Liver (tissue), 9 donors: Measurements from ENCODE around the gene KIFC1. TPM values are rescaled to one million over a fixed set of nuclear protein-coding genes. Genes with fewer than 3 reads are reported as not detected.
"Not testable (repeated sequence)": the region's sequence is repeated elsewhere in the genome, so short reads cannot be mapped to it uniquely, and the experiment has no call there.

ENCODE experiments used
- DNase-seq: peaks from one replicate; pipeline ENCODE4 v3.0.0-alpha.2; 2017; ENCODE audit warnings: low spot score
- H3K27ac ChIP-seq, 2 donors: one replicate each; pipeline ENCODE4 v1.7.0; 2013; ENCODE audit warnings: inconsistent platforms in 2 of 2, low read length in 2 of 2, control low read depth in 1 of 2, low read depth in 1 of 2, mild to moderate bottlenecking in 1 of 2
- H3K27me3 ChIP-seq, 4 donors: one replicate each; pipeline versions ENCODE4 v1.6.1 to v1.7.0; 2013; ENCODE audit warnings: low read length in 3 of 4, inconsistent platforms in 1 of 4, mild to moderate bottlenecking in 1 of 4, moderate library complexity in 1 of 4; ENCODE audit not compliant: control insufficient read depth in 4 of 4, insufficient read depth in 4 of 4
- H3K36me3 ChIP-seq, 4 donors: one replicate each; pipeline versions ENCODE4 v1.6.1 to v1.7.0; 2013; ENCODE audit warnings: low read length in 3 of 4, mild to moderate bottlenecking in 3 of 4, low read depth in 1 of 4, moderate library complexity in 1 of 4; ENCODE audit not compliant: control insufficient read depth in 4 of 4, insufficient read depth in 3 of 4
- H3K4me1 ChIP-seq, 4 donors: one replicate each; pipeline versions ENCODE4 v1.6.1 to v1.7.0; 2013; ENCODE audit warnings: low read length in 3 of 4, mild to moderate bottlenecking in 3 of 4, moderate library complexity in 1 of 4; ENCODE audit not compliant: control insufficient read depth in 4 of 4, insufficient read depth in 4 of 4
- H3K4me3 ChIP-seq, 3 donors: one replicate each; pipeline versions ENCODE4 v1.6.1 to v1.7.0; 2013; ENCODE audit warnings: low read length in 3 of 3, control low read depth in 1 of 3, low read depth in 1 of 3, mild to moderate bottlenecking in 1 of 3
- H3K9ac ChIP-seq, 2 donors: one replicate each; pipeline ENCODE4 v1.7.0; 2013; ENCODE audit warnings: low read length in 2 of 2, mild to moderate bottlenecking in 2 of 2, moderate library complexity in 2 of 2, control low read depth in 1 of 2, low read depth in 1 of 2
- H3K9me3 ChIP-seq, 4 donors: one replicate each; pipeline versions ENCODE4 v1.6.1 to v1.7.0; 2013; ENCODE audit warnings: low read length in 3 of 4; ENCODE audit not compliant: control insufficient read depth in 4 of 4
- EGR1 ChIP-seq, 2 donors: IDR thresholded peaks; 2 replicates each; pipeline ENCODE4 v1.6.1; 2016 to 2018; ENCODE audit warnings: antibody characterized with exemption in 2 of 2, low read depth in 2 of 2
- FOXA1 ChIP-seq: IDR thresholded peaks from 2 replicates; pipeline ENCODE4 v1.6.1; 2016; ENCODE audit warnings: antibody characterized with exemption
- HNF4G ChIP-seq: IDR thresholded peaks from 2 replicates; pipeline ENCODE4 v1.6.1; 2016; ENCODE audit warnings: antibody characterized with exemption
- NR2F2 ChIP-seq: IDR thresholded peaks from 2 replicates; pipeline ENCODE4 v1.6.1; 2016; ENCODE audit warnings: antibody characterized with exemption
- RAD21 ChIP-seq, 2 donors: IDR thresholded peaks; 2 replicates each; pipeline ENCODE4 v1.6.1; 2016; ENCODE audit warnings: antibody characterized with exemption in 2 of 2, mild to moderate bottlenecking in 2 of 2
- RXRA ChIP-seq, 2 donors: IDR thresholded peaks; 2 replicates each; pipeline ENCODE4 v1.6.1; 2017 to 2018; ENCODE audit warnings: antibody characterized with exemption in 2 of 2, mild to moderate bottlenecking in 1 of 2
- TAF1 ChIP-seq: conservative IDR thresholded peaks from 2 replicates; pipeline ENCODE4 v1.6.1; 2016; ENCODE audit warnings: antibody characterized with exemption, mild to moderate bottlenecking
- WGBS: extraction: QIAGEN DNeasy Blood & Tissue Kit; methylation state at CpG from one replicate; pipeline ENCODE4 v1.1.7; 2013; 5-methylcytosine and 5-hydroxymethylcytosine counted together
- polyA plus RNA-seq, 2 donors: library from polyadenylated mRNA; stranded (reverse) in 1 of 2; unstranded in 1 of 2; fragments of 200-250 nt in 1 of 2; fragments of >200 nt in 1 of 2; fragmentation: Nextera tagmentation in 1 of 2; extraction: Ambion mirVana in 1 of 2; gene quantifications; one replicate each; pipeline versions ENCODE4 v1.2.1 to v1.2.3, GENCODE V29; 2013 to 2015
- total RNA-seq, 2 donors: library from RNA; depleted of rRNA; stranded (reverse); fragments of >200 nt; gene quantifications; one replicate each; pipeline ENCODE4 v1.2.3, GENCODE V29; 2014
- TF ChIP-seq, protein P1 (sequence below): fragments of 150-350 bp; IDR thresholded peaks from 2 replicates; pipeline ENCODE4 v1.5.1; 2017; ENCODE audit warnings: improper control_type of control experiment, low read depth, low read length; ENCODE audit not compliant: missing input control
- TF ChIP-seq, protein P2 (sequence below): IDR thresholded peaks from 2 replicates; pipeline ENCODE4 v1.6.1; 2016; ENCODE audit warnings: antibody characterized with exemption
- TF ChIP-seq, protein P3 (sequence below): IDR thresholded peaks from 2 replicates; pipeline ENCODE4 v1.6.1; 2016; ENCODE audit warnings: antibody characterized with exemption, mild to moderate bottlenecking
- donor health status: healthy.
- donor health status: healthy.
- donor health status: healthy.
- donor health status: healthy.
- donor health status: healthy.

Gene KIFC1
- total and polyA plus RNA-seq, 4 donors = 0.08 to 30.0 (median 1.3) TPM

DNA sequence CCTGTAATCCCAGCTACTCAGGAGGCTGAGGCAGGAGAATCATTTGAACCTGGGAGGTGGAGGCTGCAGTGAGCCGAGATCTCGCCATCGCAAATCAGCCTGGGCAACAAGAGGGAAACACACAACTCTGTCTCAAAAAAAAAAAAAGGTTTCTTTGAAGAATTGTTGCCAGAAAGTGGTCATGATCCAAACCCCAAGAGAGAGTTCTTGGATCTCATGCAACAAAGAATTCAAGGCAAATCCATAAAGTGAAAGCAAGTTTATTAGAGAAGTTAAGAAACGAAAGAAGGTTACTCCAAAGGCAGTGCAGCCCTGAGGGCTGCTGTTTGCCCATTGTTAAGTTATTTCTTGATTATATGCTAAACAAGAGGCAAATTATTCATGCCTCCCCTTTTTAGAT, 14.5 kb upstream of the KIFC1 start:
- Histone ChIP-seq H3K27ac (no peak overlapping the region), H3K27me3 (no peaks in the 10 kb centered on the region), H3K9me3 (no peaks in the 10 kb centered on the region), H3K4me3 (no peak overlapping the region), H3K36me3 (no peaks in the 10 kb centered on the region), H3K4me1 (peaks cover 2 to 12% (median 8%) of the 10 kb centered on the region in 4 donors), H3K9ac (no peak overlapping the region)
- no peak for DNase-seq
- 90% methylated on average over 4 of the region's 4 CpGs for WGBS
- TF ChIP-seq TAF1 (no peak), RAD21 (IDR thresholded peaks at IDR 0.05) (no peak)
- TF ChIP-seq, protein P1, sequence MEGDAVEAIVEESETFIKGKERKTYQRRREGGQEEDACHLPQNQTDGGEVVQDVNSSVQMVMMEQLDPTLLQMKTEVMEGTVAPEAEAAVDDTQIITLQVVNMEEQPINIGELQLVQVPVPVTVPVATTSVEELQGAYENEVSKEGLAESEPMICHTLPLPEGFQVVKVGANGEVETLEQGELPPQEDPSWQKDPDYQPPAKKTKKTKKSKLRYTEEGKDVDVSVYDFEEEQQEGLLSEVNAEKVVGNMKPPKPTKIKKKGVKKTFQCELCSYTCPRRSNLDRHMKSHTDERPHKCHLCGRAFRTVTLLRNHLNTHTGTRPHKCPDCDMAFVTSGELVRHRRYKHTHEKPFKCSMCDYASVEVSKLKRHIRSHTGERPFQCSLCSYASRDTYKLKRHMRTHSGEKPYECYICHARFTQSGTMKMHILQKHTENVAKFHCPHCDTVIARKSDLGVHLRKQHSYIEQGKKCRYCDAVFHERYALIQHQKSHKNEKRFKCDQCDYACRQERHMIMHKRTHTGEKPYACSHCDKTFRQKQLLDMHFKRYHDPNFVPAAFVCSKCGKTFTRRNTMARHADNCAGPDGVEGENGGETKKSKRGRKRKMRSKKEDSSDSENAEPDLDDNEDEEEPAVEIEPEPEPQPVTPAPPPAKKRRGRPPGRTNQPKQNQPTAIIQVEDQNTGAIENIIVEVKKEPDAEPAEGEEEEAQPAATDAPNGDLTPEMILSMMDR = no peak

DNA sequence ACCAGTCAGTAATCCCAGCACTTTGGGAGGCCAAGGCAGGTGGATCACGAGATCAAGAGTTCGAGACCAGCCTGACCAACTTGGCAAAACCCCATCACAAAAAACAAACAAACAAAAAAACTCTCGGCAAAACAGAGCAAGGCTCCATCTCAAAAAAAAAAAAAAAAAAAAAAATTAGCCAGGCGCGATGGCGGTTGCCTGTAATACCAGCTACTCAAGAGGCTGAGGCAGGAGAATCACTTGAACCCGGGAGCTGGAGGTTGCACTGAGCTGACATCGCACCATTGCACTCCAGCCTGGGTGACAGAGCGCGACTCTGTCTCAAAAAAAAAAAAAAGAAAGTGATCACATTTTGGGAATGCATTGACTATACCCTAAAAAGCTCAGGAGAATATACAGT, 12.4 kb upstream of the KIFC1 start:
- H3K9me3 ChIP-seq = not testable (repeated sequence)
- 93% methylated on average over 10 of the region's 10 CpGs for WGBS

DNA sequence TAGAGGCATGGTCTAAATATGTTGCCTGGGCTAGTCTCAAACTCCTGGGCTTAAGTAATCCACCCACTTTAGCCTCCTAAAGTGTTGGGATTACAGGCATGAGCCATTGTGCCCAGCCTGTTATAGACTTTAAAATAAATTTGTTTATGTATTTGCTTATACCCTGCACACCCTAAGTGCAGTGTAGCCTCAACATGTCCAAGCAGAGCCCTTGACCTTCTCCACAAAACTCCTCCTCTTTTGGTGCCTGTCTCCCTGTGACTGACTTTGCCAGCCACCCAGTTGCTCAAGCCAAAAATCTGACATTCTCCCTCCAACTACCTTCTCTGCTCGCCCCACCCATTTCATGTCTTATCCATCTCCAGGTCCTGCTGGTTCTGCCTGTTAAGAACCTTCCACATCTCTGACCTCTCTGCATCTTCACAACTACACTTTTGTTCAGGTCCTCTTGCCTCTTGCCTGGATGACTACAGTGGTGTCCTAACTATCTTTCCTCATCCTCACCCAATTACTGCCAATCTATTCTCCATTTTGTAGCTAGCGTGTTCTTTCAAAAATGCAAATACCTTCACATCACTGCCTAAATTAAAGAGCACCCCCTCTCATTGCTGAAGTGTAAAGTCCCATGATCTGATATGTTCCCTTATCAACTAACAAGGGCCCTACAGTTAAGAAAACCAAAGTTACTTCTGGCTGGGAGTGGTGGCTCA, 11.2 kb upstream of the KIFC1 start:
- Histone ChIP-seq H3K4me3 (no peak overlapping the region), H3K27me3 (no peaks in the 10 kb centered on the region), H3K9ac (no peak overlapping the region), H3K9me3 (no peaks in the 10 kb centered on the region), H3K4me1 (peaks cover 0 to 2% (median under 1%) of the 10 kb centered on the region in 4 donors), H3K27ac (no peak overlapping the region), H3K36me3 (no peaks in the 10 kb centered on the region)
- no peak for DNase-seq
- 95% methylated on average over 2 of the region's 2 CpGs for WGBS
- TF ChIP-seq NR2F2 = no peak
- TF ChIP-seq HNF4G = no peak
- TF ChIP-seq FOXA1 = no peak
- TF ChIP-seq EGR1 (IDR thresholded peaks at IDR 0.05; ENCODE audit: low read depth in 2 of 2) = no peak
- TF ChIP-seq TAF1 = no peak
- TF ChIP-seq, protein P2, sequence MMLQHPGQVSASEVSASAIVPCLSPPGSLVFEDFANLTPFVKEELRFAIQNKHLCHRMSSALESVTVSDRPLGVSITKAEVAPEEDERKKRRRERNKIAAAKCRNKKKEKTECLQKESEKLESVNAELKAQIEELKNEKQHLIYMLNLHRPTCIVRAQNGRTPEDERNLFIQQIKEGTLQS = no peak
- TF ChIP-seq, protein P3, sequence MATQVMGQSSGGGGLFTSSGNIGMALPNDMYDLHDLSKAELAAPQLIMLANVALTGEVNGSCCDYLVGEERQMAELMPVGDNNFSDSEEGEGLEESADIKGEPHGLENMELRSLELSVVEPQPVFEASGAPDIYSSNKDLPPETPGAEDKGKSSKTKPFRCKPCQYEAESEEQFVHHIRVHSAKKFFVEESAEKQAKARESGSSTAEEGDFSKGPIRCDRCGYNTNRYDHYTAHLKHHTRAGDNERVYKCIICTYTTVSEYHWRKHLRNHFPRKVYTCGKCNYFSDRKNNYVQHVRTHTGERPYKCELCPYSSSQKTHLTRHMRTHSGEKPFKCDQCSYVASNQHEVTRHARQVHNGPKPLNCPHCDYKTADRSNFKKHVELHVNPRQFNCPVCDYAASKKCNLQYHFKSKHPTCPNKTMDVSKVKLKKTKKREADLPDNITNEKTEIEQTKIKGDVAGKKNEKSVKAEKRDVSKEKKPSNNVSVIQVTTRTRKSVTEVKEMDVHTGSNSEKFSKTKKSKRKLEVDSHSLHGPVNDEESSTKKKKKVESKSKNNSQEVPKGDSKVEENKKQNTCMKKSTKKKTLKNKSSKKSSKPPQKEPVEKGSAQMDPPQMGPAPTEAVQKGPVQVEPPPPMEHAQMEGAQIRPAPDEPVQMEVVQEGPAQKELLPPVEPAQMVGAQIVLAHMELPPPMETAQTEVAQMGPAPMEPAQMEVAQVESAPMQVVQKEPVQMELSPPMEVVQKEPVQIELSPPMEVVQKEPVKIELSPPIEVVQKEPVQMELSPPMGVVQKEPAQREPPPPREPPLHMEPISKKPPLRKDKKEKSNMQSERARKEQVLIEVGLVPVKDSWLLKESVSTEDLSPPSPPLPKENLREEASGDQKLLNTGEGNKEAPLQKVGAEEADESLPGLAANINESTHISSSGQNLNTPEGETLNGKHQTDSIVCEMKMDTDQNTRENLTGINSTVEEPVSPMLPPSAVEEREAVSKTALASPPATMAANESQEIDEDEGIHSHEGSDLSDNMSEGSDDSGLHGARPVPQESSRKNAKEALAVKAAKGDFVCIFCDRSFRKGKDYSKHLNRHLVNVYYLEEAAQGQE = no peak
- no peak for TF ChIP-seq RXRA (IDR thresholded peaks at IDR 0.05)
- TF ChIP-seq, protein P1 = no peak

More for the DNA sequence above, 12.4 kb upstream of the KIFC1 start:
- not testable (repeated sequence) for H3K4me3 ChIP-seq, H3K36me3 ChIP-seq, H3K27ac ChIP-seq, H3K9ac ChIP-seq, H3K27me3 ChIP-seq, DNase-seq
- H3K4me1 ChIP-seq = peaks cover 2 to 12% (median 8%) of the 10 kb centered on the region in 4 donors
